ENCODE results near the gene GPR25. TPM values are rescaled to one million over a fixed set of nuclear protein-coding genes. Genes with fewer than 3 reads are reported as not detected.

GPR25 gene
- total RNA-seq, 4 donors from 2014 or later = not detected

DNA sequence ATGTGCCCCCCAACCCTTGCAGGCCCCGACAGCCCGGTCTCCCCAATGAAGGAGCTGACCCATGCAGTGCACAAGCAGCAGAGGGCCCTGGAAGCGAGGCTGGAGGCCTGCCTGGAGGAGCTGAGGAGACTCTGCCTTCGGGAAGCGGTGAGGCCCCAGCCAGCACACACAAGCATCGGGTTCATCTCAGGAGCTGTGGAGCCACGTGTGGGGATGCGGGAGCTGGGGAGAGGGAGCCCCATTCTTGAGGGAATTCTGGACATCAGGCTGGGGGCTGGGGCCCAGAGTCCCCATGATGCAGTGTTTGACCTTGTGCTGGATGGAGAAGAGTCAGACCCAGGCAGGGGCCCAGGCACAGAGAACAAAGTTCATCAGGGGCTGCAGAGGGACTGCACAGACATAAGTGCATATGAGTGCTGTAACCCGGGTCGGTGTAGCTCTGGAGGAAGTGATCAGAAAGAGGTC is 26.7 kb downstream of the GPR25 start:
- WGBS, 2 donors (ENCODE audit: low coverage in 1 of 2) = 66 to 73% methylated on average over 2 of the region's 10 CpGs
- Histone ChIP-seq H3K4me1 (no peaks in the 10 kb centered on the region), H3K4me3 (no peak overlapping the region), H3K36me3 (no peaks in the 10 kb centered on the region), H3K27ac (no peak overlapping the region), H3K27me3 (no peaks in the 10 kb centered on the region), H3K9me3 (no peaks in the 10 kb centered on the region)
- no peak for TF ChIP-seq POLR2A (IDR thresholded peaks at IDR 0.05)
- TF ChIP-seq, protein P1, sequence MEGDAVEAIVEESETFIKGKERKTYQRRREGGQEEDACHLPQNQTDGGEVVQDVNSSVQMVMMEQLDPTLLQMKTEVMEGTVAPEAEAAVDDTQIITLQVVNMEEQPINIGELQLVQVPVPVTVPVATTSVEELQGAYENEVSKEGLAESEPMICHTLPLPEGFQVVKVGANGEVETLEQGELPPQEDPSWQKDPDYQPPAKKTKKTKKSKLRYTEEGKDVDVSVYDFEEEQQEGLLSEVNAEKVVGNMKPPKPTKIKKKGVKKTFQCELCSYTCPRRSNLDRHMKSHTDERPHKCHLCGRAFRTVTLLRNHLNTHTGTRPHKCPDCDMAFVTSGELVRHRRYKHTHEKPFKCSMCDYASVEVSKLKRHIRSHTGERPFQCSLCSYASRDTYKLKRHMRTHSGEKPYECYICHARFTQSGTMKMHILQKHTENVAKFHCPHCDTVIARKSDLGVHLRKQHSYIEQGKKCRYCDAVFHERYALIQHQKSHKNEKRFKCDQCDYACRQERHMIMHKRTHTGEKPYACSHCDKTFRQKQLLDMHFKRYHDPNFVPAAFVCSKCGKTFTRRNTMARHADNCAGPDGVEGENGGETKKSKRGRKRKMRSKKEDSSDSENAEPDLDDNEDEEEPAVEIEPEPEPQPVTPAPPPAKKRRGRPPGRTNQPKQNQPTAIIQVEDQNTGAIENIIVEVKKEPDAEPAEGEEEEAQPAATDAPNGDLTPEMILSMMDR (IDR thresholded peaks at IDR 0.05) = no peak
- no peak for TF ChIP-seq EP300 (IDR thresholded peaks at IDR 0.05)
- no peak for TF ChIP-seq POLR2AphosphoS5 (IDR thresholded peaks at IDR 0.05)
- ATAC-seq = no peak

DNA sequence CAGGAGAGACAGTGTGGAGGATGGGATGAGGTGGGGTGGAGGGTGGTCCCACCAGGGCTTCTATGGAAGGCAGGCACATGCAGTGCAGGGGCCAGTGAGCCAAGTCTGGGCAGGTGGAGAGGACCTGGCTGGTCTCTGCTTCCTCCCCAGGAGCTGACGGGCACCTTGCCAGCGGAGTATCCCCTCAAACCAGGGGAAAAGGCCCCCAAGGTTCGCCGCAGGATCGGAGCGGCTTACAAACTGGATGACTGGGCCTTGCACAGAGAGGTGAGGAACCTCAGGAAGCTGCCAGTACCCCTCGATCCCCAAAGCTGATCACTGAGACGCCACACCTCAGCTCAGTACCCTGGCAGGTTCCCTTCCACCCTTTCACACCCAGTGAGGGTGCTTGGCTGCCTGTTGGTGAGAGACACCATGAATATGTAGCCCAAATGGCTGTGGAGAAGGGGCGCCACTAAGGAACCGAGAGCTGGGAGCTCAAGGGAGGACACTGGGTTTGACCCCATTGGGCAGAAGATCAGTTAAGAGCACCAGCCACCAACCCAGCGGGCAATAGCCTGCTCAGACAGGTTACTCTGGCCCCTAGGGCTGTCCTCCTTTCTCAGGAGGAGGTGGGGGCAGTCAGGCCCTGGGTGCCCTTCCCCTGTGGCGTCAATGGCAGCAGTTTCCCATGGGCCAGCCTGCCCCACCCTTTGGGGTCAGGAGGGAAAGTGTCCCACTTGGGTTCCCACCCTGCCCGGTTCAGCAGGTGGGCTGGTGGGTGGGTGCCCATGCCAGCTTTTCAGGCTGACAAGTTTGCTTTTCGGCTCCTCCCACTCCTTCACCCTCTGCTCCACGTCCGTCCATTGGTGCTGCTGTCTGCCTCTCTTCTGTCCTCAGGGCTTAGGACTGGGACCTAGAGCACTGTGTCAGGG is 27.4 kb downstream of the GPR25 start:
- Histone ChIP-seq H3K27me3 (no peaks in the 10 kb centered on the region), H3K4me1 (no peaks in the 10 kb centered on the region), H3K36me3 (no peaks in the 10 kb centered on the region), H3K27ac (no peak overlapping the region), H3K4me3 (no peak overlapping the region), H3K9me3 (no peaks in the 10 kb centered on the region)
- no peak for TF ChIP-seq EP300 (IDR thresholded peaks at IDR 0.05)
- no peak for TF ChIP-seq POLR2A (IDR thresholded peaks at IDR 0.05)
- no peak for ATAC-seq
- 86% methylated on average over 4 of the region's 16 CpGs; no CpG with 5 or more reads in 1 of the 2 donors for WGBS, 2 donors (ENCODE audit: low coverage in 1 of 2)

- no peaks in the 10 kb centered on the region for H3K27me3 ChIP-seq
- H3K4me1 ChIP-seq = no peaks in the 10 kb centered on the region
- no peaks in the 10 kb centered on the region for H3K9me3 ChIP-seq
- no peak for ATAC-seq
- TF ChIP-seq, protein P1 (IDR thresholded peaks at IDR 0.05) = no peak
- TF ChIP-seq POLR2AphosphoS5 (IDR thresholded peaks at IDR 0.05) (no peak), POLR2A (IDR thresholded peaks at IDR 0.05) (no peak), EP300 (IDR thresholded peaks at IDR 0.05) (no peak)
- no peak overlapping the region for H3K4me3 ChIP-seq
- no peak overlapping the region for H3K27ac ChIP-seq
- WGBS, 2 donors (ENCODE audit: low coverage in 1 of 2) = no CpG with 5 or more reads among the region's 17 CpGs
- H3K36me3 ChIP-seq = no peaks in the 10 kb centered on the region
These were observed 28.1 kb downstream of the GPR25 start for GRCh38 chr1:200900877-200901276.

DNA sequence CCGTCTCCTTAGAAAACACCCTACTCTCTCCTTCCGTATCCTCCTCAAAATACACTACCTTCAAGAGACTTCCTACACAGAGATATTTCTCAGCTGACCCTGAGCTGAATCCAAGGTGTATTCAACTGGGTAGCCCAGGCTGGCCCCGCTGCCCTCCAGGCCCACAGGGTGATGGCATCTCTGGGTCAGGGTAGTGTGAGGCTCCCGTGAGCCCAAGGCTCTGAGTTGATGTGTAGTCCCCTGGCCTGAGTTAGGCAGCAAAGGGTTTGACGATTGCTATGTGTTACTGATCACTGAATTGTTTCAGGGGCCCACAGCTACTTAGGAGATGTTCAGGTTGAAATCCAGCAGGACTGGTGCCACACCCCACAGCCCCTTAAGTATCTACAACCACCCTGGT is 28.6 kb downstream of the GPR25 start:
- WGBS, 2 donors (ENCODE audit: low coverage in 1 of 2) = 100% methylated on average over 2 of the region's 5 CpGs; no CpG with 5 or more reads in 1 of the 2 donors
- Histone ChIP-seq H3K27ac (no peak overlapping the region), H3K27me3 (no peaks in the 10 kb centered on the region), H3K4me3 (no peak overlapping the region), H3K4me1 (no peaks in the 10 kb centered on the region), H3K36me3 (no peaks in the 10 kb centered on the region), H3K9me3 (no peaks in the 10 kb centered on the region)
- no peak for TF ChIP-seq POLR2A (IDR thresholded peaks at IDR 0.05)
- TF ChIP-seq, protein P1 (IDR thresholded peaks at IDR 0.05) = no peak
- no peak for TF ChIP-seq POLR2AphosphoS5 (IDR thresholded peaks at IDR 0.05)
- no peak for TF ChIP-seq EP300 (IDR thresholded peaks at IDR 0.05)
- no peak for ATAC-seq

GRCh38 chr1:200901796-200902444 is 29.1 kb downstream of the GPR25 start:
- TF ChIP-seq, protein P1 (IDR thresholded peaks at IDR 0.05) = no peak
- no peak for TF ChIP-seq EP300 (IDR thresholded peaks at IDR 0.05)
- no peak for TF ChIP-seq POLR2A (IDR thresholded peaks at IDR 0.05)
- 61 to 89% methylated on average over 3 to 4 of the region's 8 CpGs for WGBS, 2 donors (ENCODE audit: low coverage in 1 of 2)
- H3K4me1 ChIP-seq = no peaks in the 10 kb centered on the region
- no peaks in the 10 kb centered on the region for H3K27me3 ChIP-seq
- no peaks in the 10 kb centered on the region for H3K36me3 ChIP-seq
- no peak overlapping the region for H3K4me3 ChIP-seq
- no peak for ATAC-seq
- no peak overlapping the region for H3K27ac ChIP-seq
- no peaks in the 10 kb centered on the region for H3K9me3 ChIP-seq
